Measurements from ENCODE around the gene WFDC11.
"Not testable (repeated sequence)": the region's sequence is repeated elsewhere in the genome, so short reads cannot be mapped to it uniquely, and the experiment has no call there.

Gene WFDC11

DNA sequence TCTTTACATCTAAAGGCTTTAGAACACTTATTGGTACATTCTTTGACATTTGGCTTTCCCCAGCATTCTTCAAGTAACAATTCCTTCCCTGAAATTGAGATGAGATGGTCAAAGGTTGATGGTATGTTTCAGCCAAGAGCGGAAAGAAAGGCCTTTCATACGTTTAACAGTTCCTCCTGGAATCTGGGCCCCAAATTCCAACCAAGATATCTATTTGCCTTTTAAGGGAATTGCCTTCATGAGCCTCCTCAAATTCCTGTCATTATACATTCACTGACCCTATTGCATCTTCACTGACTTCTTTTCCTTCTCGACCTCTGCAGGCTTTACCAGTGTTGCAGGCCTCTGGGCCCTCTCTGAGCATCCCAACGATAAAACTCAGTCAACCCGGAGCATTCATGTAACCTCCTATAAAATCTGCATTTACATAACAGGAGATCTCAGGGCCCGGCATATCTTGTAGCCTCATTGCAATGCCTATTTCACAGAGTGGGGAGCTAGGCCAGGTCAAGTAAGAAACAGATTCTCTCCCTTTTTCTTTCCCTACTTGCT is 20.7 kb downstream of the WFDC11 start:
- Histone ChIP-seq H3K36me3 (ENCODE audit: control insufficient read depth in 1 of 2, insufficient read depth in 2 of 2, low read length in 2 of 2) (no peaks in the 10 kb centered on the region), H3K4me3 (ENCODE audit: low read depth in 1 of 2, low read length in 2 of 2) (no peak overlapping the region), H3K4me1 (ENCODE audit: control insufficient read depth in 1 of 2, insufficient read depth in 2 of 2, low read length in 2 of 2) (no peaks in the 10 kb centered on the region), H3K27ac (ENCODE audit: low read length) (no peak overlapping the region), H3K27me3 (ENCODE audit: low read depth, low read length) (no peaks in the 10 kb centered on the region), H3K9me3 (ENCODE audit: control insufficient read depth in 1 of 2, low read length in 2 of 2) (peaks cover 0 to 6% of the 10 kb centered on the region in 2 donors)

DNA sequence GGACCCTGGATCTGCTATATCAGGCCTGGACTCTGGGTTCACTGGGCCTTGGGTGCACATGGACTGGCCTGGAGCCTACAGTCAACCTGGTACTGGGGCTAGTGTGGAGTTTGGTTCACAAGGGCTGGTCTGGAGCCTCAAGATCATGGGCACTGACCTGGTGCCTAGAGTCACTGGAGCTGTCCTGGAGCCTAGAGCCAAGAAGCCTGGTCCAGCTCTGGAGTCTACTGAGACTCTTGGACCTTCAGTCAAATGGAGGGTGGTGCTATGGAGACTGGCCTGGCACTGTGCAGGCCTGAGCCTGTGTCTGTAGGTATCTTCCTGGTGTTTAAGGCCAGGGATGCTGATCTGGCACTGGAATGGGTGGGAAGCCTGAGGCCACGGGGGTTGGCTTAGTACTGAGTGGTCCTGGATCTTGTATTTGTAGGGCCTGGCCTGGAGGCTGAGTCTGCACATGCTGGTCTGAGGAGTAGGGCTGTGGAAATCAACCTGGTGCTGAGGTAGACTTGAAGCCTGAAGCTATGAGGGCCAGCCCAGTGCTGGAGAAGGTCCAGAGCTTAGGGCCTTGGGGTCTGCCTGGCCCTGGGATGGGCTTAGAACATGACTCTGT is 22.5 kb downstream of the WFDC11 start:
- no peak overlapping the region for H3K4me3 ChIP-seq (ENCODE audit: low read depth in 1 of 2, low read length in 2 of 2)
- no peaks in the 10 kb centered on the region for H3K36me3 ChIP-seq (ENCODE audit: control insufficient read depth in 1 of 2, insufficient read depth in 2 of 2, low read length in 2 of 2)
- H3K27me3 ChIP-seq (ENCODE audit: low read depth, low read length), result no peaks in the 10 kb centered on the region
- peaks cover 0 to 6% of the 10 kb centered on the region in 2 donors for H3K9me3 ChIP-seq (ENCODE audit: control insufficient read depth in 1 of 2, low read length in 2 of 2)
- H3K27ac ChIP-seq (ENCODE audit: low read length), result no peak overlapping the region
- no peaks in the 10 kb centered on the region for H3K4me1 ChIP-seq (ENCODE audit: control insufficient read depth in 1 of 2, insufficient read depth in 2 of 2, low read length in 2 of 2)

- no peaks in the 10 kb centered on the region for H3K27me3 ChIP-seq (ENCODE audit: low read depth, low read length)
- no peak overlapping the region for H3K27ac ChIP-seq (ENCODE audit: low read length)
- H3K4me1 ChIP-seq (ENCODE audit: control insufficient read depth in 1 of 2, insufficient read depth in 2 of 2, low read length in 2 of 2), result no peaks in the 10 kb centered on the region
- no peak overlapping the region for H3K4me3 ChIP-seq (ENCODE audit: low read depth in 1 of 2, low read length in 2 of 2)
- H3K36me3 ChIP-seq (ENCODE audit: control insufficient read depth in 1 of 2, insufficient read depth in 2 of 2, low read length in 2 of 2), result no peaks in the 10 kb centered on the region
- H3K9me3 ChIP-seq (ENCODE audit: control insufficient read depth in 1 of 2, low read length in 2 of 2), result peaks cover 0 to 6% of the 10 kb centered on the region in 2 donors
These were observed 23.2 kb downstream of the WFDC11 start for GRCh38 chr20:45646875-45647274.

GRCh38 chr20:45645869-45646268 is 24.2 kb downstream of the WFDC11 start:
- H3K4me1 ChIP-seq (ENCODE audit: control insufficient read depth in 1 of 2, insufficient read depth in 2 of 2, low read length in 2 of 2); H3K4me3 ChIP-seq (ENCODE audit: low read depth in 1 of 2, low read length in 2 of 2); H3K36me3 ChIP-seq (ENCODE audit: control insufficient read depth in 1 of 2, insufficient read depth in 2 of 2, low read length in 2 of 2); H3K9me3 ChIP-seq (ENCODE audit: control insufficient read depth in 1 of 2, low read length in 2 of 2); H3K27me3 ChIP-seq (ENCODE audit: low read depth, low read length); H3K27ac ChIP-seq (ENCODE audit: low read length): not testable (repeated sequence)

- H3K36me3 ChIP-seq (ENCODE audit: control insufficient read depth in 1 of 2, insufficient read depth in 2 of 2, low read length in 2 of 2); H3K4me1 ChIP-seq (ENCODE audit: control insufficient read depth in 1 of 2, insufficient read depth in 2 of 2, low read length in 2 of 2); H3K4me3 ChIP-seq (ENCODE audit: low read depth in 1 of 2, low read length in 2 of 2); H3K27me3 ChIP-seq (ENCODE audit: low read depth, low read length); H3K27ac ChIP-seq (ENCODE audit: low read length); H3K9me3 ChIP-seq (ENCODE audit: control insufficient read depth in 1 of 2, low read length in 2 of 2): not testable (repeated sequence)
These were observed 29.0 kb downstream of the WFDC11 start for GRCh38 chr20:45641076-45641475.

- no peaks in the 10 kb centered on the region for H3K9me3 ChIP-seq (ENCODE audit: control insufficient read depth in 1 of 2, low read length in 2 of 2)
- H3K4me1 ChIP-seq (ENCODE audit: control insufficient read depth in 1 of 2, insufficient read depth in 2 of 2, low read length in 2 of 2), result no peaks in the 10 kb centered on the region
- no peaks in the 10 kb centered on the region for H3K36me3 ChIP-seq (ENCODE audit: control insufficient read depth in 1 of 2, insufficient read depth in 2 of 2, low read length in 2 of 2)
- no peak overlapping the region for H3K4me3 ChIP-seq (ENCODE audit: low read depth in 1 of 2, low read length in 2 of 2)
- no peak overlapping the region for H3K27ac ChIP-seq (ENCODE audit: low read length)
- no peaks in the 10 kb centered on the region for H3K27me3 ChIP-seq (ENCODE audit: low read depth, low read length)
These were observed 30.4 kb downstream of the WFDC11 start for GRCh38 chr20:45639687-45640086.

DNA sequence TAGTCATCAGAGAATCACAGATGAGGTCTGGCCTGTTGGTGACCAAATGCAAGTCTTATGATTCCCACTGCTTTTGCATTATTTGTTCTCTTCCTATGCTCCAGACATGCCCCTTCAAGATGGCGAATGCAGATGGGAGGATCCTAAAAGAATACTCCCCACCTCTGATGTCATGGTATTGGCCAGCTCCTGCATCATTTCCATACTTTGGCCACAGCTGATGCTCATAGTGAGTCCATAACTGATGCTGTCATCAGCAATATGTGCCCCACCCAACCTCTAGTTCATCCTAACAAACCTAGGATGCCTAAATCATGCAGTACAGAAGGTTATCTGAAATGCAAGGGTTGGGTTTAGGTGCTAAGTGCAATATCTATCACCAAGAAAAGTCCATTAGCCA is 33.5 kb downstream of the WFDC11 start:
- Histone ChIP-seq H3K4me1 (ENCODE audit: control insufficient read depth in 1 of 2, insufficient read depth in 2 of 2, low read length in 2 of 2) (no peaks in the 10 kb centered on the region), H3K27me3 (ENCODE audit: low read depth, low read length) (no peaks in the 10 kb centered on the region), H3K27ac (ENCODE audit: low read length) (no peak overlapping the region), H3K4me3 (ENCODE audit: low read depth in 1 of 2, low read length in 2 of 2) (no peak overlapping the region), H3K36me3 (ENCODE audit: control insufficient read depth in 1 of 2, insufficient read depth in 2 of 2, low read length in 2 of 2) (no peaks in the 10 kb centered on the region), H3K9me3 (ENCODE audit: control insufficient read depth in 1 of 2, low read length in 2 of 2) (no peaks in the 10 kb centered on the region)

DNA sequence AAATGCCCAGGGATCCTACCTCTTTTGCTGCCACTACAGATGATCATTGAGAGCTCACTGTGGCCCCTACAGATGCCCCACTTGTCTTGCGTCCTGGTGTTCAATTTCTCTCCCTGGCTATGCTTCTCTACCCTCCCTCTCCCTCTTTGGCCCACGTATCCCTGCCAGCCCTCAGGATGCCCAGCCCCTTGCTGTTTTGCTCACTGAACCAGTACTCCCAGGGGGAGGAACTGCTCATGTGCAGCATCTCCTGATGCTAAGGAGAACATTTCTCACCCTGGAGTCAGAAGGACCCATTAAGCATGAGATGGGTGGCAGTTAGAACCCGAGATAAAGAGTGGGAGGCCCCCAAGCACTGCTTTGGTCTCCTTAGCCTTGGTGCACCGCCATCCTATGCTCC is 38.9 kb downstream of the WFDC11 start, which contains the start of gene WFDC9:
TSS of gene WFDC9 (minus strand) at position 101 of the 400 bp plus-strand sequence. CDS start 21,103 bp downstream, outside the sequence.
- Histone ChIP-seq H3K36me3 (ENCODE audit: control insufficient read depth in 1 of 2, insufficient read depth in 2 of 2, low read length in 2 of 2) (no peaks in the 10 kb centered on the region), H3K9me3 (ENCODE audit: control insufficient read depth in 1 of 2, low read length in 2 of 2) (no peaks in the 10 kb centered on the region), H3K4me1 (ENCODE audit: control insufficient read depth in 1 of 2, insufficient read depth in 2 of 2, low read length in 2 of 2) (no peaks in the 10 kb centered on the region), H3K27ac (ENCODE audit: low read length) (no peak within 1 kb of the TSS), H3K27me3 (ENCODE audit: low read depth, low read length) (no peaks in the 10 kb centered on the region), H3K4me3 (ENCODE audit: low read depth in 1 of 2, low read length in 2 of 2) (no peak within 1 kb of the TSS)

DNA sequence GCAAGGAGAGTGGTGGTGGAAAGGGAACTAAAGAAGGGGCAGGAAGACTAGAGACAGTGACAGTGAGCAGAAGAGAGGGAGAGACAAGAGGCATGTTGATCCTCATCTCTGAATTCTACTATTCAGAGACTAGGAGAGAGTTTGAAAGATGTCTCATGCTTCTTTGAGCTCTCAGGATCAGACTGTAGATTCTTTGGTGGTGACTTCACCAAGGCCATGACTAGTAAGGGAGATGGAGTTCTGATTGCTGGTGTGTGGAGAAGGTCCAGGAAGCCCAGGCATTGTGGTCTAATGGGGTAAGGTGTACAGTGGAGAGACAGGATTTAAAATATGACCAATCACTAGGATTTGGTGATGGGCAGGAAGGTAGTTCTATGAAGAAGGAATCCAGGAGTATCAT is 39.7 kb downstream of the WFDC11 start:
- no peaks in the 10 kb centered on the region for H3K36me3 ChIP-seq (ENCODE audit: control insufficient read depth in 1 of 2, insufficient read depth in 2 of 2, low read length in 2 of 2)
- H3K4me3 ChIP-seq (ENCODE audit: low read depth in 1 of 2, low read length in 2 of 2), result no peak overlapping the region
- no peaks in the 10 kb centered on the region for H3K4me1 ChIP-seq (ENCODE audit: control insufficient read depth in 1 of 2, insufficient read depth in 2 of 2, low read length in 2 of 2)
- H3K27ac ChIP-seq (ENCODE audit: low read length), result no peak overlapping the region
- no peaks in the 10 kb centered on the region for H3K27me3 ChIP-seq (ENCODE audit: low read depth, low read length)
- H3K9me3 ChIP-seq (ENCODE audit: control insufficient read depth in 1 of 2, low read length in 2 of 2), result no peaks in the 10 kb centered on the region

DNA sequence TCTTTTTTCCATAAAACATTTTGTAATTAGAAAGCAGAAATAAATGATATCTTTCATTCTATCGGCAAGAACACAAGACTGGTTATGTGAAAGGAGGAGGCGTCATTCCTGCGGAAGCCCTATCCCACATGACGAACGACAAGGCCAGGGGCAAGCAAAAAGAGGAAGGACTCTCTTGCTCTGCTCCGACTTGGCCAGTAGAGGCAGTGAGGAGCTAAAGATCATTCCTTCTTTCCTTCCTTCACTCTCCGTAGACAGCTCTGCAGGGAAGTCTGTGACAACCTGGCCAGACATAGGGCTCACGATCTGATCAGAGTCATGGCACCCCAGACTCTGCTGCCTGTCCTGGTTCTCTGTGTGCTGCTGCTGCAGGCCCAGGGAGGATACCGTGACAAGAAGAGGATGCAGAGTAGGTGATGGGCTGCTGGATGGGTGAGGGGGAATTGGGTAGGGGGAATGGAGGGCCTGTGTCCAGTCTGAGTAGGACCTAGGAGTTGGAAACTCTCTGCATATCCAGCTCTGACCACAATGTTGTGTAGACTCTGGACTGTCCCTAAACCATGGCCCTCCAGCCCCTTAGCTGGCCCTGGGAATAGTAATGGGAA is 40.4 kb downstream of the WFDC11 start, which contains the start of gene WFDC10A:
TSS of gene WFDC10A (plus strand) at position 244 of the 605 bp plus-strand sequence. CDS start at position 319, 75 bp downstream.
- H3K36me3 ChIP-seq (ENCODE audit: control insufficient read depth in 1 of 2, insufficient read depth in 2 of 2, low read length in 2 of 2), result no peaks in the 10 kb centered on the region
- H3K9me3 ChIP-seq (ENCODE audit: control insufficient read depth in 1 of 2, low read length in 2 of 2), result no peaks in the 10 kb centered on the region
- no peaks in the 10 kb centered on the region for H3K4me1 ChIP-seq (ENCODE audit: control insufficient read depth in 1 of 2, insufficient read depth in 2 of 2, low read length in 2 of 2)
- no peak within 1 kb of the TSS for H3K27ac ChIP-seq (ENCODE audit: low read length)
- no peak within 1 kb of the TSS for H3K4me3 ChIP-seq (ENCODE audit: low read depth in 1 of 2, low read length in 2 of 2)
- no peaks in the 10 kb centered on the region for H3K27me3 ChIP-seq (ENCODE audit: low read depth, low read length)

GRCh38 chr20:45626540-45626939 is 43.5 kb downstream of the WFDC11 start:
- Histone ChIP-seq H3K27ac (ENCODE audit: low read length) (no peak overlapping the region), H3K9me3 (ENCODE audit: control insufficient read depth in 1 of 2, low read length in 2 of 2) (no peaks in the 10 kb centered on the region), H3K4me3 (ENCODE audit: low read depth in 1 of 2, low read length in 2 of 2) (no peak overlapping the region), H3K27me3 (ENCODE audit: low read depth, low read length) (no peaks in the 10 kb centered on the region), H3K4me1 (ENCODE audit: control insufficient read depth in 1 of 2, insufficient read depth in 2 of 2, low read length in 2 of 2) (no peaks in the 10 kb centered on the region), H3K36me3 (ENCODE audit: control insufficient read depth in 1 of 2, insufficient read depth in 2 of 2, low read length in 2 of 2) (no peaks in the 10 kb centered on the region)

Measured in muscle layer of duodenum (tissue), 2 donors.